ENCODE data around the gene CDKL5.
"Not testable (repeated sequence)": the region's sequence is repeated elsewhere in the genome, so short reads cannot be mapped to it uniquely, and the experiment has no call there.

- TF ChIP-seq FOXA1 (IDR thresholded peaks at IDR 0.05); SUZ12 (IDR thresholded peaks at IDR 0.05); HDGF (IDR thresholded peaks at IDR 0.05; ENCODE audit: borderline replicate concordance); FOXK2 (IDR thresholded peaks at IDR 0.05); CTBP1 (IDR thresholded peaks at IDR 0.05; ENCODE audit: borderline replicate concordance); NFRKB (IDR thresholded peaks at IDR 0.05); ZNF384 (IDR thresholded peaks at IDR 0.05); FOXM1 (IDR thresholded peaks at IDR 0.05; ENCODE audit: borderline replicate concordance); PKNOX1 (IDR thresholded peaks at IDR 0.05); ELF4 (IDR thresholded peaks at IDR 0.05): not testable (repeated sequence)
Observed at GRCh38 chrX:18589292-18589691, 163.9 kb downstream of the CDKL5 start.
